ENCODE results near the gene VIPR1.

GRCh38 chr3:42510325-42510724, 7.9 kb downstream of the VIPR1 start:
- TF ChIP-seq EZH2 (IDR thresholded peaks at IDR 0.05; ENCODE audit: insufficient read depth, poor library complexity, severe bottlenecking) (no peak), EZH2phosphoT487 (IDR thresholded peaks at IDR 0.05; ENCODE audit: insufficient read depth, low read depth) (no peak)

Measured in GM23248 (cell line).